GM19463 (cell line): ENCODE data around the gene LSAMP.

Experiments
- ATAC-seq: cut with Tn5 transposase; IDR thresholded peaks from one replicate; pipeline ENCODE4 v1.9.1; 2021; ENCODE audit warnings: mild to moderate bottlenecking, moderate library complexity; ENCODE audit not compliant: unreplicated experiment

Gene LSAMP

GRCh38 chr3:115918900-115919299 lies 526.4 kb downstream of the LSAMP start:
- no peak for ATAC-seq

- no peak for ATAC-seq
These were observed 528.4 kb downstream of the LSAMP start for GRCh38 chr3:115916866-115917265.

- ATAC-seq, result no peak
These were observed 530.2 kb downstream of the LSAMP start for GRCh38 chr3:115915061-115915460.

- ATAC-seq, result no peak
These were observed 532.1 kb downstream of the LSAMP start for GRCh38 chr3:115913069-115913686.

- no peak for ATAC-seq
These were observed 532.9 kb downstream of the LSAMP start for GRCh38 chr3:115912372-115912771.

- ATAC-seq, result no peak
These were observed 539.4 kb downstream of the LSAMP start for GRCh38 chr3:115905871-115906270.

GRCh38 chr3:115903843-115904242 lies 541.4 kb downstream of the LSAMP start:
- ATAC-seq, result no peak

- no peak for ATAC-seq
These were observed 544.3 kb downstream of the LSAMP start for GRCh38 chr3:115901008-115901407.

GRCh38 chr3:115899535-115899934 lies 545.8 kb downstream of the LSAMP start:
- no peak for ATAC-seq

GRCh38 chr3:115898656-115899410 lies 546.5 kb downstream of the LSAMP start:
- ATAC-seq, result no peak

- ATAC-seq, result no peak
These were observed 554.2 kb downstream of the LSAMP start for GRCh38 chr3:115891006-115891636.

GRCh38 chr3:115890579-115890978 lies 554.7 kb downstream of the LSAMP start:
- ATAC-seq, result no peak

GRCh38 chr3:115885621-115886020 lies 559.7 kb downstream of the LSAMP start:
- ATAC-seq, result no peak

- no peak for ATAC-seq
These were observed 567.7 kb downstream of the LSAMP start for GRCh38 chr3:115877615-115877899.

- ATAC-seq, result no peak
These were observed 568.2 kb downstream of the LSAMP start for GRCh38 chr3:115876876-115877614.

- no peak for ATAC-seq
These were observed 569.8 kb downstream of the LSAMP start for GRCh38 chr3:115875460-115875859.

GRCh38 chr3:115871735-115872134 lies 573.6 kb downstream of the LSAMP start:
- ATAC-seq, result no peak

GRCh38 chr3:115864911-115865310 lies 580.4 kb downstream of the LSAMP start:
- ATAC-seq, result no peak

- ATAC-seq, result no peak
These were observed 582.4 kb downstream of the LSAMP start for GRCh38 chr3:115862849-115863248.

- no peak for ATAC-seq
These were observed 583.2 kb downstream of the LSAMP start for GRCh38 chr3:115862099-115862498.

GRCh38 chr3:115861166-115861733 lies 584.0 kb downstream of the LSAMP start:
- no peak for ATAC-seq
